NCI-H2029 treated with DMSO at 0.1 percent for 48 hours (cell line): ENCODE data around the gene DYNC1H1.

Experiments used
- DNase-seq: peaks from one replicate; lab custom pipeline; 2025; lab: John Stamatoyannopoulos, UW

The DYNC1H1 gene

DNA sequence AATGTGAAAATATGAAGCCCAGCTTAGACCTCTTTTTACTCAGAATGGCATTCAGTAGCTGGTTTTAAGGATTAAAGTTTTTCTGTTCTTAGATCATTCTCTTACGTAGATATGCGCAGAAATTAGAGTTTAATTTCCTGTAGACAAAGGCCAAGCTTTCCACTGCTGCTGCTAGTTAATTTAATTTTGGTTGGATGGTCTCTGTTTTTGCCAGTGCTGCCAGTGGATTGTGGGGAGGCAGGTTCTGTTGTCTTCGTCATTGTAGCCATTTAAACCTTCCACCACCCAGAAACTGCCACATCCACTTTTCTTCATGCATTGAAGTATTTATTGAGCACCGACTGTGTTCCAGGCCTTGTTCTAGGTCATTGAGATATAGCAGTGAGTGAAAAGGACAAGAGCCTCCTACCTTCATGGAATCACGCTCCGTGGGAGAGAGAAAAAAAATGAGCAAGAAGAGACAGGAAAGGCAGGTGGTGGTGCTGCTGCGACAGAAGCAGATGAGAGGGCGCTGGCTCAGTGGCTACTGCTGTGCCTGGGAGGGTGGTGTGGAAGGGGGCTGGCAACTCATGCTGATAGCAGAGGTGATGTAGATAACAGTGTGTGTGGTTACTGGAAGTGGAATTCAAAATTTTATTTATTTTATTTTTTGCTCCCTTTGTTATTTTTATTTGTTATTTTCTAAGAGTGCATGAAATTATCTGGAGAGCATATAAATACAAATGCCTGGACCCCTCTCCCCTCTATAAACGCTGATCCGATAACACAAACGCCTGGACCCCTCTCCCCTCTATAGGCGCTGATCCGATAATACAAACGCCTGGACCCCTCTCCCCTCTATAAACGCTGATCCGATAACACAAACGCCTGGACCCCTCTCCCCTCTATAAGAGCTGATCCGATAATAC lies 33.3 kb downstream of the DYNC1H1 start:
- no peak for DNase-seq

DNA sequence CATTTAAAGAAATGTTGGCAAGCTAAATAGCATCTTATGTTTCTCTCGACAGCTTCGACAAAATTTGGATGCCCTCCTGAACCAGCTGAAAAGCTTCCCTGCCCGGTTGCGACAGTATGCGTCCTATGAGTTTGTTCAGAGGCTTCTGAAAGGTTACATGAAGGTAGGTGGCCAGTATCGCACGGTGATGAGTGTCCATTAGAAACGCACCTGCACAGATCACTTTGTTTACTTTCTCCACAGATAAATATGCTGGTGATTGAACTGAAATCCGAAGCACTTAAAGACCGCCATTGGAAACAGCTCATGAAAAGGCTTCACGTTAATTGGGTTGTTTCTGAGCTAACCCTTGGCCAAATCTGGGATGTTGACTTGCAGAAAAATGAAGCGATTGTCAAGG lies 36.5 kb downstream of the DYNC1H1 start:
- no peak for DNase-seq

DNA sequence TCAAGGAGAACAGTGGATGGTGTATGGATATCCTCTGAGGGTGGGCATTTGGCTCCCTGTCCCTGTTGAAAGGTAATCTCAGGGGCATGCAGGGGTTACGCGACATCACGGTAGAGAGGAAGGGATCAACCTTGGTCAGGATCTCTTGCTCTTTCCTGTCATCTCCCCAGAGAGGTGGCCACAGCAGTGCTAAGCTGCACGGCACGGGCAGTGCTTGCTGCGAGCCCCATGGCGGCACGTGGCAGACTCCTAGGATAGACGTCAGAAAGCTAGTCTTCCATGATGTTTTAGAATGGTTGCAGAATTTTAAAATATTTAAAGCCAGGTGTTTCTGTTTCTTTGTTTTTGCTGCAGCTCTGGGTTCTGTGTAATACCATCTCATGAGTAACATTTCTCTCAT lies 41.0 kb downstream of the DYNC1H1 start:
- DNase-seq, result no peak

DNA sequence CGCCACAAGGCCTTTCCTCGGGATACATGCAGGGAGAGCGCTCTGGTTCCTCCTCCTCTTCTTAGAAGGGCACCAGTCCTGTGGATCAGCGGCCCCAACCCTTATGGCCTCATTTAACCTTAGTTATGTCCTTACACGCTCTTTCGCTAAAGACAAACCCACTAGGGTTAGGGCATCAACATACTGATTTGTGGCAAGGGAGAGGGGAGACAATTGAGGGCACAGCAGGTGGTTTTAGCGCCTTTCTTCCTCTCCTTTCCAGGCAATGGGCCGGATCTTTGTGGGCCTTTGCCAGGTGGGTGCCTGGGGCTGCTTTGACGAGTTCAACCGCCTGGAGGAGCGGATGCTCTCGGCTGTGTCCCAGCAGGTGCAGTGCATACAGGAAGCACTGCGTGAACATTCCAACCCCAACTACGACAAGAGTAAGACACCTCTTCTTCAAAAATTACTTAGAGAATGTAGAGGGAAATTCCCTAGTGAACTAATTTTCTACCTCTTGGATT lies 43.6 kb downstream of the DYNC1H1 start:
- no peak for DNase-seq

DNA sequence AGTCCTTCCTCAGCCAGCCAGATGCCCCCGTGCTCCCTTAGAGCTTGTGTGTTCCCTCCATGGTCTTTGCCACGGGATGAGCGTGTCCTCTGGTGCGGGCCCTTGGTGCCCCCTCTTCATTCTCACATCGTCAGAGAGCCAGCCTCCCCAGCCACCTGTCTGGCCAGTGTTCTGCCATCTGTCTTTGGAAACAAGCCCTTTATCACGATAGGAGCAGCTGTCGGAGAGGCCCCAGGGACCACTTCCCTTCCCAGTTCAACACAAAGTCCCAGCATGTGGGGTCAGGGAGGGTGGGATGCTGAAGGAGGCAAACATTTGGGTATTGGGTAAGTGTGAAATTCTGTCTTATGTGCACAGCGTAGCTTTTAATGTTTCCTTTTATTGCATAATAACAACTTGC lies 44.5 kb downstream of the DYNC1H1 start:
- DNase-seq, result no peak

DNA sequence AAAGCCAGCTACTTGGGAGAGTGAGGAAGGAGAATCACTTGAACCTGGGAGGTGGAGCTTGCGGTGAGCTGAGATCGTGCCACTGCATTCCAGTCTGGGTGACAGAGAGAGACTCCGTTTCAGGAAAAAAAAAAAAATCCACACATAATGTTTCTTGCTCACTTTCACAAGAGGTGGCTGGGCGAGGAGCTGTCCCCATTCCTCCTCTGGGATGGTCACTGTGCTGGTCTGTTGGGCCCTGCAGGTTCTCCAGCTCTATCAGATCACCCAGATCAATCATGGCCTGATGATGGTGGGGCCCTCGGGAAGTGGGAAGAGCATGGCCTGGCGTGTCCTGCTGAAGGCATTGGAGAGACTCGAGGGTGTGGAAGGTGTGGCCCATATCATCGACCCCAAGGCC lies 47.3 kb downstream of the DYNC1H1 start:
- DNase-seq, result no peak

DNA sequence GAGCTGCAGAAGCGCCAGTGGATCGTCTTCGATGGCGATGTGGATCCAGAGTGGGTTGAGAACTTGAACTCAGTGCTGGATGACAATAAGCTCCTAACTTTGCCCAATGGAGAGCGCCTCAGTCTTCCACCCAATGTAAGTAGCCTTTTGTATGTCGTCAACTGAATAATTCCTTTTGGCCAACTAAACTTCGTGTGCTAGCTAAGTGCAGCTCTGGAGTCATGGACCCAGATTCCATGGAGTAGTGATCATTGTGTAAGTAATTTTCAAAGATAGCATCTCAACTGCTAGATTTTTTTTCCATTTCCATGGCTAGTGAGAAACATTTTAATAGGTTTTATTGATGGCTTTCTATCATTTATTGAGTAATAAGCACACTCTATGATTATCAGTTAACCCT lies 48.0 kb downstream of the DYNC1H1 start:
- no peak for DNase-seq

DNA sequence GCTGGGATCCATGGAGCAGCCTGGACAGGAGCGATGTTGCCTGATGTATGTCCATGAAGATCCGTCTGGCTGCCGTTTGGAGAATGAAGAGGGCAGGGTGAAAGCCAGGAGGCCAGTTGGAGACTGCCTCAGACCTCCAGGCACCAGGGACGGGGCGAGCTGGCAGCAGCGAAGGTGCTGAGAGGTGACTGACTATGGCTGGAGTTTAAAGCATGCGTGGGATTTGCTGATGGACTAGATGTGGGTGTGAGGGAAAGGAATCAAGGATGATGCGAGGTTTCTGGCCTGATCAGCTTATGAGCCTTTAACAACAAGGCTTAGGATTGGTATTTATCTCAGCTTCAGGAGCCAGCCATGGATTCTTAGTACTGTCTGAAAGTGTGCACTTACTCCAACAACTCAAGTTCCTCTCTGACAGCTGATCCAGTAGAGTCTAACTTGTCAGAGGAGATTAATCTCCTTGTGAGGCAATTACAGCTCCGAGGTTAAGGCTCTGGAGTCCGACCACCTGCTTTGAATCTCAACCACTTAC lies 49.4 kb downstream of the DYNC1H1 start:
- no peak for DNase-seq

DNA sequence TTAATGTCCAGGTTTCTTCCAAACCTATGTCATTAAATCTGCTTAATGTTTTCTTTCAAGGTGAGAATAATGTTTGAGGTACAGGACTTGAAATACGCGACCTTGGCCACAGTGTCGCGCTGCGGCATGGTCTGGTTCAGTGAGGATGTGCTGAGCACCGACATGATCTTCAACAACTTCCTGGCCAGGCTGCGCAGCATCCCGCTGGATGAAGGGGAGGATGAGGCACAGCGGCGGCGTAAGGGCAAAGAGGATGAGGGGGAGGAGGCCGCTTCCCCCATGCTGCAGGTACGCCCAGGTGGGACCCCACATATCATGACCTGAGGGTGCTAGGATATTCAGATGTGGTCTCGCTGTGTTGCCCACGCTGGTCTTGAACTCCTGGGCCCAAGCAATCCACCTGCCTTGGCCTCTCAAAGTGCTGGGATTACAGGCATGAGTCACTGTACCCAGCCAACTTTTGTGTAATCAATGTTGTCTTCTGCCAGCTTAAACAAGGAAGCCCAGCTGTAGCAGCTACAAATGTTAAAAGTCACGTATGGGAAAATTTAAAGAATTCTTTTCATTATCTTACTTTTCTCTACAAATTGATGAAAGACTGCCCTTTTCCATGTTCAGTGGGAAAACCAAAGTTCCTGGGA lies 50.8 kb downstream of the DYNC1H1 start:
- no peak for DNase-seq

DNA sequence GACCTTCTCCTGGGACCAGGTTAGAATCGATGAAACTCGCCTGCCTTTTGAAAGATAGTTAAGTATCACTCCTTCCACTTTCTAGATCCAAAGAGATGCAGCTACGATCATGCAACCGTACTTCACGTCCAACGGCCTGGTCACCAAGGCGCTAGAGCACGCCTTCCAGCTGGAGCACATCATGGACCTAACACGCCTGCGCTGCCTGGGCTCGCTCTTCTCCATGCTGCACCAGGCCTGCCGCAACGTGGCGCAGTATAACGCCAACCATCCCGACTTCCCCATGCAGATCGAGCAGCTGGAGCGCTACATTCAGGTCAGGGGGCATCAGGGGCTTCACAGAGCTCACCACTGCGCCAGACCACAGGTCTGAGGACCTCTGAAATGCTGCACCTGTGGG lies 51.4 kb downstream of the DYNC1H1 start:
- DNase-seq, result no peak

DNA sequence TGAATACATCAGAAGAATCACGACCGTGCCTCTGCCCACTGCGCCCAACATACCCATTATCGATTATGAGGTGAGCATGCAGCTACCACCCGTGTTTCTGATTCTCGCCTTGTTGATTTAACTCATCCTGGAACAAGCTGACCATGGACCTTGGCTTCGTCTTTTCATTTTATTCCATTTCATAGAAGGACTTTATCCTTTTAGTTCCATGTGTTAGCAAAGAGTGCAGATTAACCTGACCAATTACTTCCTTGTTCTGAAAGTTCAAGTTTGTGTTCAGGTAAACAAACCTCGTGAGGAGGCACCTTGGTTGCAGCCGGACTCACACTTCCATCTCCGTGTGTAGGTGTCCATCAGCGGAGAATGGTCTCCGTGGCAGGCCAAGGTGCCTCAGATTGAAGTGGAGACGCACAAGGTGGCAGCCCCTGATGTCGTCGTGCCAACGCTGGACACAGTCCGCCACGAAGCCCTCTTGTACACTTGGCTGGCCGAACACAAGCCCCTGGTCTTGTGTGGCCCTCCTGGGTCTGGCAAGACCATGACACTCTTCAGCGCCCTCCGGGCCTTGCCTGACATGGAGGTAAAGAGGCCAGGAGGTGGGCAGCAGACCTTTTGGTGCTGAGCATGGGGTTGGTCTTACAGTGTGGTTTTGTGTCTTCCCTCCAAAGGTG lies 52.2 kb downstream of the DYNC1H1 start:
- DNase-seq, result no peak

DNA sequence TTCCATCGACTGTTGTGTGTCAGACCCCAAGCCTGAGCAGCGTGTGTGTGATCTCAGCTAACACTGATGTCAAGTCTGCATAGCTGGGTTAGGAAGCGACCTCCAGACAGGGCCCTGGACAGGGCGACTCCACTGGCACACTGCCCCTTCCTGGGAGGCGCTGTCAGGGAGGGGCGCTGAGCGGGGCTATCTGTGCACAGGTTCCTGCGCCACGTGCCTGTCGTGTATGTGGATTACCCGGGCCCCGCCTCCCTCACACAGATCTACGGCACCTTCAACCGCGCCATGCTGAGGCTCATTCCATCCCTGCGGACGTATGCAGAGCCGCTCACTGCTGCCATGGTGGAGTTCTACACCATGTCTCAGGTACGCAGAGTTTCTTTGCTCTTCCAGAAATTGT lies 53.9 kb downstream of the DYNC1H1 start:
- DNase-seq, result no peak

DNA sequence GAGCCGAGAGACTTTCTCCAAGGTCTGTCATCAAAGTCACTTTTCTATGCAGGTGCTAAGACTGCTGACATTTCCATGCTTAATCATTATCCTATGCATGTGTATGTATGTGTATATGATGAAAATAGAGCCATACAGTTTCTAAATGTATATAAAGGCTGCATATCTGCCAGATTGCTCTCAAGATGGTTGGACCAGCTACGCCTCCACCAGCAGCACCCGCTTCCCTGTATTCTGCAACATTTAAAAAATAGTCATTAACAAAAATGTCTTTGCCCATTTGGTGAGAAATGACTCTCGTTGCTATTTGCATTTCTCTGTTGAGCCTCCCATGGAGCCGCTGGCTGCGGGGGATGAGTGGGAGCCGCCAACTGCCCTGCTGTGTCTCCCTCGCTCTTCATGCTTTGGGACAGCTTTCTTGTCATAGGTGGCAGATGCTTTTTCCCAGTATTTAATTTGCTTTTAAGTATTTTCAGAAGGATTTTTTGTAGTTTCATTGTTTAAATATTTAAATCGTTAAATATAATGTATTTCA lies 54.7 kb downstream of the DYNC1H1 start:
- no peak for DNase-seq

DNA sequence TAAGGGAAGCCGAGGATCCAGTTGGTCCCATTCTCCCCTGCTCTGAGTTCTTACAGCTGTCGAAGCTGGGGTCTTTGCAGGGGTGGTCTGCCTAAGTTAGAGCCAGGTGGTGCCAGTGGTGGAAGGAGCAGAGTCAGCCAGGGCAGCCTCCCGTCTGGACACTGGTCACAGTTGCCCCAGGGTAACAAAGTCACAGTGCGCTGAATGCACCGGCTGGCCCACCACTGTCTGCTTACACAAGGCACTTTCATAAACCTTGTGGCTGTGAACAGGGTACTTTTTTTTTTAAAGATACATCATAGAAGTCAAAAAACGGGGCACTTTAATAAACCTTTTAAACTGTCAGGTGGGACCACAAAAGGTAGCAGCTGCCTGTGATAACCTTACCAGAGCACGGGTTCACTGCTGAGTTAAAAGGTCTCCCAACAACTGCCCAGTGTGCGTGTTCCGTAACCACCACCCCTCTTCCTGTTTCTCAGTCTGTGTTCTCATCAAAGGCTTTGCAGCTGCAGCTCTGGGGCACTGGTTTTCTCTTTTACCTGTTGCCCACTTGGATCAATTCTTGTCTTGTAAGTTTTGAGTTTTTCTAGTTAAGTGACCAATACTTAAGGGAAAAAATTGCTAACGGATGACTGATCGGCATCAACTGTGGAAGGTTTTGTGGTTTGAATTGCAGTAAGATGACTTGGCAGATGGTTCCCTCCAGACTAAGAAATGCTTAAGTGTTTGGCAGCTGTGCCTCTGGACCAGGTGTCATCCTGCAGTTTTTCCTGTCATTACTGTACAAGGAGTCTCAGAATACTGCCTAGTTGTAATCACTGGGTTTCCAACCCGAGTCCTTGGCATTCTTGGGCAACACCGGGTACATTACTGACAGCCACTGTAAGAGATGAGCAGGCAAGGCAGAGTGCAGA lies 55.9 kb downstream of the DYNC1H1 start:
- DNase-seq, result no peak

DNA sequence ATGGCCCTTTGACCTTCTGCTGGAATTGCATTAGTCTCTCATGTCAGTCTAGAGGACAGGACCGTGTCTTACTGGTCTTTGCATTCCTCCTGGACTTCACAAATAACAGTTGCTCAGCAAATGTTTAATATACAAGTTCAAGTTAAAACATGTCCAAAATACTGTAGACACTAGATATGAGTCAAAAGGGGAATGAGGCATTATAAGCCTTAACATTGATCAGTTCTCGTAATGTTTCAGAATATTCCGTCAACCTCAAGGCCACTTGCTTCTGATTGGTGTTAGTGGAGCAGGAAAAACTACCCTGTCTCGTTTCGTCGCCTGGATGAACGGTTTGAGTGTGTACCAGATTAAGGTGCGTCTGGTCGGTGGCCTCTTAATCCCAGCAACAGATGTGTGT lies 62.6 kb downstream of the DYNC1H1 start:
- DNase-seq, result no peak

DNA sequence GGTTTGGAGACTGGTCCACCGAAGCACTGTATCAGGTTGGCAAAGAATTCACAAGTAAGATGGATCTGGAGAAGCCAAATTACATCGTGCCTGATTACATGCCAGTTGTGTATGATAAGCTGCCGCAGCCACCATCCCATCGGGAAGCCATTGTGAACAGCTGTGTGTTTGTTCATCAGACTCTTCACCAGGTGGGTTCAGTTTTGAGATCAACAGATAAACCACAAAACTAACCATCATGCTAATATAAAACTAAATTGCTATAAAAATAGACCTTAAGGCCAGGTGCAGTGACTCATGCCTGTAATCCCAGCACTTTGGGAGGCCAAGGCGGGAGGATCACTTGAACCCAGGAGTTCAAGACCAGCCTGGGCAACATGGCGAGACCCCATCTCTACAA lies 63.6 kb downstream of the DYNC1H1 start:
- DNase-seq, result no peak

DNA sequence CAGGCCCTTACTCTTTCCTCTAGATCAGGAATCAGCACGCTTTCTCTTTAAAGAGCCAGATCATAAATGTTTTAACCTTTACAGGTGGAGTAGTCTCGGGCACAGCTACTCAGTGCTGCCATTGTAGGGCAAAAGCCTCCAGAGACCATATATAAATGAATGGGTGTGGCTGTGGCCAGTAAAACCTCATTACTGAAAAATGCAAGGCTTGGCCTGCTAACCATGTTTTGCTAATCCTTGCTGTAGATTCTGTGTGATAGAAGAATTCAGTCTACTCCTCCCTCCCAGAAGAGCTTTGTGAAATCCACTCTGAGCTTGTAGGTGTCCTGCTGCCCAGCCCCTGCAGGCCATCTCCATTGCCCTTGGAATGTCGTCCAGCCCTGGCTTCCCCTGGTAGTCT lies 64.4 kb downstream of the DYNC1H1 start:
- DNase-seq, result no peak

DNA sequence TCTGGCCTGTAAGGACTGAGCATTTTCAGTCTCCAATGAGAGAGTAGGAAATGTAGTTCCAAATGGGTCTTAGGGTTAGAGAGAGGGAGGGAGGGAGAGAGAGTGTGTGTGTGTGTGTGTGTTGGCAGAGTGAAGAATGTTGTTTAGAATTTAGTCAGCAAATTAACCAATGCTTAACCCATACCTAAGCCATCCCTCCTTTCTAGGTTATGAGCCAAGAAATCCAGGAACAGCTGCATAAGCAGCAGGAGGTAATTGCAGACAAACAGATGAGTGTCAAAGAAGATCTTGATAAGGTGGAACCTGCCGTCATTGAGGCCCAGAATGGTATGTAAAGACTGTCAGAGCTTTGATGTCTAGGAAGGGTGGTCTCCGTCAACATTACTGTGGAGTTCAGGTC lies 65.6 kb downstream of the DYNC1H1 start:
- DNase-seq, result no peak

DNA sequence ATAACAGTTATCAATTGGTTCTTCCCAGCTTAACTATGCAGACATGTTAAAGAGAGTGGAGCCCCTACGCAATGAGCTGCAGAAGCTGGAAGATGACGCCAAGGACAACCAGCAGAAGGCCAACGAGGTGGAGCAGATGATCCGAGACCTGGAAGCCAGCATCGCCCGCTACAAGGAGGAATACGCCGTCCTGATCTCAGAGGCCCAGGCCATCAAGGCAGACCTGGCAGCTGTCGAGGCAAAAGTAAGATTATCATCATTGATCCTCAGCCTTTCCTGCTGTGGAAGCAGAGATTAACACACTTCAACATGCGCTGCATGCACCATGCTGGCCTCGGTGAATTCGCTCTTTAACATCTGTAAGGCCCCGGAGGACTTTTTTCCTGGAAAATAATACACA lies 68.9 kb downstream of the DYNC1H1 start:
- no peak for DNase-seq

DNA sequence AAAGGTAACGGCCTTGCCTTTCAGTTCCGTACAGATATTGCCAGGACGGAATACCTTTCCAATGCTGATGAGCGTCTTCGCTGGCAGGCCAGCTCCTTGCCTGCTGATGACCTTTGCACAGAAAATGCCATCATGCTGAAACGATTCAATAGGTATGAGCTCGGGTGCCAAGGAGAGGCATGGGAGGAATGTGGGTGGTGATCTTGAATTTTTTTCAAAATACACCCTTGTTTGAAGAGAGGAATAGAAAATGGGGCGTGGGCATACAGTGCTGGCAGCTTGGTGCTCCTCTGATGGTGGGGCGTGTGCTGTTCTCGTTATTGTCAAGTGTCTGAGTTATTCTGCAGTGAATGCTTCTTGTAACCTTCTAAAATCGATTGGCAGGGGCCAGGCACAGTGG lies 69.9 kb downstream of the DYNC1H1 start:
- DNase-seq, result no peak

DNA sequence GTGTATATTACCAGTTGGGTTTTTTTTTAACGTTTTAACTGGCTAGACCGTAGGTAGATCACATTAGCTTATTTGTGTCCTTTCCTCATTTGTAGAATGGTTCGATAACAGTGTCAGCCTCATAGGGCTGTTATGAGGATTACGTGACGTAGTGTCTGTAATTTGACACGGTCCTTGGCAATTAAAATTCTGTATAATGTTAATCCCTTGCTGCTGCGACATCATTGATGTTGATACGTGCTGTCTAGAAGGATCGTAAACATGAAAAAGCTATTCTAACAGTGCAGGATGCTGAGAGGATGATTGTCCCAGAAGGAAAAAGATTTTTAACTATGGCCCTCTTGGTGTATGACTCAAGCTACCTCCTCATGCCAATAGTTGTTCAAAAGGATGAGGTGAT lies 71.5 kb downstream of the DYNC1H1 start:
- DNase-seq, result no peak
